K562 (cell line): Measurements from ENCODE around the gene USP38. TPM values are rescaled to one million over a fixed set of nuclear protein-coding genes. Genes with fewer than 3 reads are reported as not detected.

Experiments
- ARID2 ChIP-seq: fragments of 450-650 bp; IDR thresholded peaks from 2 replicates; pipeline ENCODE4 v1.6.1; 2017; ENCODE audit warnings: antibody characterized with exemption, mild to moderate bottlenecking
- ATF1 ChIP-seq, 2 experiments: fragments of 450-650 bp in 1 of 2; IDR thresholded peaks; 2 replicates each; pipeline ENCODE4 v1.6.1; 2016; ENCODE audit warnings: missing compliant biosample characterization in 1 of 2, missing genetic modification characterization in 1 of 2
- CREB3L1 ChIP-seq: fragments of 450-650 bp; IDR thresholded peaks from 2 replicates; pipeline ENCODE4 v1.6.1; 2014; ENCODE audit warnings: low read depth, mild to moderate bottlenecking, moderate library complexity, borderline replicate concordance
- CREB5 ChIP-seq: fragments of 250-450 bp; sonication (Bioruptor Pico); IDR thresholded peaks from 2 replicates; pipeline ENCODE4 v1.5.0; 2020; ENCODE audit warnings: mild to moderate bottlenecking
- CTCF ChIP-seq, 3 experiments: IDR thresholded peaks in 2 of 3; conservative IDR thresholded peaks in 1 of 3; 2 replicates each; pipeline ENCODE4 v1.5.1; 2011 to 2012; ENCODE audit warnings: low read length in 3 of 3, mild to moderate bottlenecking in 3 of 3, control low read depth in 2 of 3, improper control_type of control experiment in 1 of 3, inconsistent platforms in 1 of 3, low read depth in 1 of 3, mixed read lengths in 1 of 3, moderate library complexity in 1 of 3; ENCODE audit not compliant: insufficient read depth in 2 of 3
- ETV6 ChIP-seq, 3 experiments: fragments of 150-350 bp in 1 of 3; sonication (generic) in 1 of 3; formaldehyde crosslinking in 1 of 3; IDR thresholded peaks; 2 replicates each; pipeline versions ENCODE4 v1.6.1 to v1.8.0; 2014 to 2022; ENCODE audit warnings: borderline replicate concordance in 2 of 3, low read depth in 2 of 3, antibody characterized with exemption in 1 of 3, low read length in 1 of 3, mild to moderate bottlenecking in 1 of 3, missing genetic modification reagents in 1 of 3
- HBP1 ChIP-seq: fragments of 450-650 bp; formaldehyde crosslinking; IDR thresholded peaks from 2 replicates; pipeline ENCODE4 v1.4.0; 2022; ENCODE audit warnings: missing genetic modification characterization
- ILF3 ChIP-seq: fragments of 450-650 bp; IDR thresholded peaks from 2 replicates; pipeline ENCODE4 v1.6.1; 2018; ENCODE audit warnings: antibody characterized with exemption, mild to moderate bottlenecking, moderate library complexity, borderline replicate concordance
- KDM1A ChIP-seq, 2 experiments: fragments of 450-650 bp; IDR thresholded peaks; 2 replicates each; pipeline ENCODE4 v1.6.1; 2016; ENCODE audit warnings: mild to moderate bottlenecking in 2 of 2
- KDM5B ChIP-seq: fragments of 200-600 bp; sonication (generic); IDR thresholded peaks from 2 replicates; pipeline ENCODE4 v1.6.1; 2012; ENCODE audit warnings: low read depth, mild to moderate bottlenecking, moderate library complexity, low read length, control low read depth, inconsistent platforms; ENCODE audit not compliant: insufficient replicate concordance
- MAFF ChIP-seq: IDR thresholded peaks from 2 replicates; pipeline ENCODE4 v1.6.1; 2012; ENCODE audit warnings: low read length, improper control_type of control experiment
- MTA1 ChIP-seq: fragments of 450-650 bp; IDR thresholded peaks from 2 replicates; pipeline ENCODE4 v1.6.1; 2017; ENCODE audit warnings: borderline replicate concordance
- PHF8 ChIP-seq: fragments of 200-600 bp; sonication (generic); IDR thresholded peaks from 2 replicates; pipeline ENCODE4 v1.6.1; 2012; ENCODE audit warnings: mixed run types, mild to moderate bottlenecking, inconsistent platforms, low read length, moderate library complexity, borderline replicate concordance
- SMARCA5 ChIP-seq: fragments of 450-650 bp; IDR thresholded peaks from 2 replicates; pipeline ENCODE4 v1.6.1; 2016
- TRIM28 ChIP-seq: fragments of 450-650 bp; IDR thresholded peaks from 2 replicates; pipeline ENCODE4 v1.6.1; 2017
- USF1 ChIP-seq: sonication (generic); formaldehyde crosslinking; IDR thresholded peaks from 2 replicates; pipeline ENCODE4 v1.9.0; 2022; ENCODE audit warnings: mild to moderate bottlenecking, missing genetic modification reagents
- XRCC5 ChIP-seq: fragments of 200-400 bp; formaldehyde crosslinking; IDR thresholded peaks from 2 replicates; pipeline ENCODE4 v1.6.1; 2017; ENCODE audit warnings: low read depth, mild to moderate bottlenecking, low read length
- ZFX ChIP-seq: sonication (generic); formaldehyde crosslinking; IDR thresholded peaks from 2 replicates; pipeline ENCODE4 v1.8.0; 2022; ENCODE audit warnings: mild to moderate bottlenecking, missing genetic modification reagents, moderate library complexity
- ZNF217 ChIP-seq: sonication (generic); formaldehyde crosslinking; IDR thresholded peaks from 2 replicates; pipeline ENCODE4 v1.8.0; 2022; ENCODE audit warnings: mild to moderate bottlenecking, missing genetic modification reagents
- ZNF780A ChIP-seq: fragments of 250-450 bp; sonication (Bioruptor Pico); IDR thresholded peaks from 2 replicates; pipeline ENCODE4 v1.5.0; 2021; ENCODE audit warnings: mild to moderate bottlenecking
- polyA plus RNA-seq, 8 experiments: library from polyadenylated mRNA; depleted of rRNA in 4 of 8; stranded (reverse) in 5 of 8; unstranded in 3 of 8; fragments of >200 nt; fragmentation: Nextera tagmentation in 2 of 8; fragmentation: Illumina TruSeq in 1 of 8; extraction: Ambion mirVana in 2 of 8; extraction: Trizol in 1 of 8; gene quantifications; 2 replicates each; pipeline versions ENCODE4 v1.2.1 to v1.2.3, GENCODE V29; 2011 to 2014; ENCODE audit warnings: inconsistent platforms in 1 of 8, missing spikeins in 1 of 8
- total RNA-seq, 7 experiments: library from RNA; depleted of rRNA in 6 of 7; stranded (reverse); fragments of >200 nt in 6 of 7; fragmentation: Illumina TruSeq in 2 of 7; extraction: Trizol in 2 of 7; gene quantifications; 2 replicates each; pipeline versions ENCODE4 v1.2.1 to v1.2.3, GENCODE V29; 2011 to 2021; ENCODE audit warnings: low replicate concordance in 1 of 7

USP38 gene
- total and polyA plus RNA-seq, 9 of the 15 experiments (the other 6 are each of a cell fraction or from before 2014, with no cell fraction given), result 4.2 to 20.6 (median 11.2) TPM

GRCh38 chr4:143184503-143185252 lies at the start of gene USP38 (continued):
- 0 out of 2 replicates have a peak, but pooled peaks have one; percentile 10 for TF ChIP-seq CREB3L1
- no peak; a peak in 1 of 4 replicates for TF ChIP-seq ETV6 (IDR thresholded peaks at IDR 0.05; ENCODE audit: borderline replicate concordance in 1 of 2, low read depth in 2 of 2, low read length in 1 of 2)
- no peak for TF ChIP-seq ETV6 (CRISPR knock-in tag; IDR thresholded peaks at IDR 0.05; ENCODE audit: borderline replicate concordance)
- TF ChIP-seq ZFX, result peak; percentile 76
- TF ChIP-seq KDM1A (IDR thresholded peaks at IDR 0.05), result peak in 1 of 2 experiments; percentile 7; a peak in 1 of 4 replicates
- peak; percentile 62; the same call in 1 of the 2 replicates for TF ChIP-seq MTA1
- TF ChIP-seq SMARCA5, result 0 out of 2 replicates have a peak, but pooled peaks have one; percentile 19
- no peak for TF ChIP-seq ARID2
- no peak for TF ChIP-seq ZNF217 (CRISPR knock-in tag)
- TF ChIP-seq TRIM28, result no peak
- no peak for TF ChIP-seq MAFF
- TF ChIP-seq CREB5 (CRISPR knock-in tag), result no peak
- TF ChIP-seq ATF1 (CRISPR knock-in tag; IDR thresholded peaks at IDR 0.05), result peak; percentile 66; the same call in 1 of the 2 replicates
- TF ChIP-seq ATF1 (tag; IDR thresholded peaks at IDR 0.05), result peak; percentile 87
- peak in 2 of 3 experiments; percentile 8 to 12; a peak in 1 of 6 replicates for TF ChIP-seq CTCF (IDR thresholded peaks at IDR 0.05 in 2 of 3, conservative IDR thresholded peaks at IDR 0.05 in 1 of 3; ENCODE audit: insufficient read depth in 2 of 3, low read depth in 1 of 3, low read length in 3 of 3)
- no peak for TF ChIP-seq ILF3
- no peak for TF ChIP-seq ZNF780A (CRISPR knock-in tag)
- no peak; the same call in 1 of the 2 replicates for TF ChIP-seq USF1
- TF ChIP-seq HBP1 (CRISPR knock-in tag), result no peak
- peak; percentile 95 for TF ChIP-seq KDM5B
- 0 out of 2 replicates have a peak, but pooled peaks have one; percentile 24 for TF ChIP-seq XRCC5
- peak; percentile 71 for TF ChIP-seq PHF8
